Renal pelvis (tissue), 4 donors: Measurements from ENCODE around the gene NRL. TPM values are rescaled to one million over a fixed set of nuclear protein-coding genes. Genes with fewer than 3 reads are reported as not detected.

Source experiments
- DNase-seq: peaks from one replicate; pipeline ENCODE4 v3.0.0-alpha.2; 2013
- polyA plus RNA-seq, 3 donors: library from polyadenylated mRNA; unstranded; fragments of 120-200 nt; gene quantifications; one replicate each; pipeline ENCODE4 v1.2.1, GENCODE V29; 2013; ENCODE audit not compliant: insufficient read length in 3 of 3

Gene NRL
- polyA plus RNA-seq, 3 donors = 2.7 to 3.2 (median 2.9) TPM

DNA sequence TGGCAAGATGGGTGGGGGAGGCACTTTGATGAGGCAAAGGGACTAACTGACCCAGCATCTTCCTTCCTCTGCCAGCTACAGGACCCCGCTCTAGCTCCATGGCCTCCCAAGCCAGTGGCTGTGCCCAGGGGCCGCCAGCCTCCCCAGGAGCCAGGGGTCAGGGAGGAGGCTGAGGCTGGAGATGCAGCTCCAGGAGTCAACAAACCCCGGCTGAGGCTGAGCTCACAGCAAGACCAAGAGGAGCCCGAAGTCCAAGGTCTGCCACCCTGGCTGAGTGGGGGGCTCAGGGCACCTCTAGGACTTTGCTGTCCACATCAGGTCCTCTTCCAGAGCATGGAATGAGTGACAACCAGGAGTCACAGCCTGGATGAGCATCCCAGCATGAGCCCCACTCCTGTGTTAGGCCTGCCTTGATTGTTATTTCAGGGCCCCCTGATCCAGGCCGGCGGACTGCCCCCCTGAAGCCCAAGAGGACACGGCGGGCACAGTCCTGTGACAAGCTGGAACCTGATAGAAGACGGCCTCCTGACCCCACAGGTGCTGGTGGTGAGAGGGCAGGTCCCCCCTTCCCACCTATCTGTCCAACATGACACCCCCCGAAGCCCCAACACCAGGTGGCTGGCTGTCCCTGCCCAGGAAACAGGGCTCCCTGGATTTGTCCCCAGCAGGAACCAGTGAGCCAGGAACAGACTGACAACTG lies 45.9 kb downstream of the NRL start:
- DNase-seq = no peak

DNA sequence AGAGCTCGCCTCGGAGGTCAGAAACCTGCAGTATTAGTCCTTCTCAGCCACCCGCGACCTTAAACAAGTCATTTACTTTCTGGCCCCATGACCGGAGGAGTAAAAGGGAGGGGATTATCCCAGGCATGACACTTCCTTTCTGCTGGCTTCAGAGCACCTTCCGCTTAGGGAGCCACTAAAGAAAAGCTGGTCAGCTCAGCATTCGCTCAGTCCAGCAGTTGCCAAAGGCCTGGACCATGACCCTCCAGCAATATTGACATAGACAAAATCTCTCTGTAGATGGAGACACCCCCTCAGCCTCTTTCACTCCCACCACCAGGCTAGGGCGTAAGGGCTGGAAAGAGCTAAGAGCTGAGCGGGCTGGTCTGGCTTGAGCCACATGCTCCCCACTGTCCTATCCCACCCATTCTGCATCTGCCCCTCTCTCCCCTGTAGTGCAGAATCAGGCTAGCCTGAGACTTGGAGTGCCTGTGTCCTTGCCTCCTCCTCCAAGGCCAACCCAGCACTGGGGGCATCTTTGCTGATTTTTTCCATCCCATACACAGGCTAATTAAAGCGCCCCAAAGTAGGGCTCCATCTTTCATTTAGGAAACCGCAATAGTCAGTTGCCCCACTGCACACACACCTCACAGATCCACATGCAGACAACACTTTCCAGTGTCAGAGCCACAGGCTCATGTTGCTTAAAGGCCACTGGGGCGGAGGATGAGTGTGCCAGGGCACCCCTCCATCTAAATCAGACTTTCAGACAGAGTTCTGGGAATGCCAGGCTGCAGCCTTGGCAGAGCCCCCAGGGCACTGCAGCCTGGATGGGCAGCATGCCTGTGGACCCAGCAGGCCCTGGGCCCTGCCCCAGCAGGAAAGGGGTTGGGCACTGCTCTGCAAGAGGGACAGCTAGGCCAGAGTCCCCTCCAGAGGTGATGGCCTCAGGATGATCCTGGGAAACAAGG lies 47.3 kb downstream of the NRL start:
- DNase-seq = no peak

DNA sequence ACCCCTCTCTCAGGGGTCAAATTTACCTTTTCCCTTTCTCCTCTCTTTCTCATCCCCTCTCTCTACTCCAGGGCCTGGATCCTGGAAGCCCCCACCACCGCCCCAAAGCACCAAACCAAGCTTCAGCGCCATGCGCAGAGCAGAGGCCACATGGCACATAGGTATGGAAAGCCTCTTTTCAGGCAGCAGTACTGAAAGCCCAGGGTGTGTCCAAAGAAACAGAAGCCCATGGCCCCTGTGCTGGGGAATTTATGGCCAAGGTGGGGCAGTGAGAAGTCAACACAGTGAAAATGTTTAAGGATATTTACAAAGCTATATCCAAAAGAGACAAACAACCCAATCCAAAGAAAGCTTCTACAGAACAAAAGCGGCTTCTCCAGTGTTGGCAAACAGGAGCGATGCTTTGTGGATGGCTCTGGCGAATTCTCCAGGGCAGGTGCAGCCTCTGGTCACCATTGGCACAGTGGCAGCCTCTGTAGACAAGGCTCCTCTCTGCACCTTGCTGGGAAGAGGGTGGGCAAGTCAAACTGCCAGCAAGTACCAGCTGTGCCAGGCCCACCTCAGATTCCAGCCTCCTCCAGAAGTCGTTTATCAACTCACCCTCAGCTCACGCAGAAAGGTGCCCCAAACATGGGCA lies 48.1 kb downstream of the NRL start:
- no peak for DNase-seq

DNA sequence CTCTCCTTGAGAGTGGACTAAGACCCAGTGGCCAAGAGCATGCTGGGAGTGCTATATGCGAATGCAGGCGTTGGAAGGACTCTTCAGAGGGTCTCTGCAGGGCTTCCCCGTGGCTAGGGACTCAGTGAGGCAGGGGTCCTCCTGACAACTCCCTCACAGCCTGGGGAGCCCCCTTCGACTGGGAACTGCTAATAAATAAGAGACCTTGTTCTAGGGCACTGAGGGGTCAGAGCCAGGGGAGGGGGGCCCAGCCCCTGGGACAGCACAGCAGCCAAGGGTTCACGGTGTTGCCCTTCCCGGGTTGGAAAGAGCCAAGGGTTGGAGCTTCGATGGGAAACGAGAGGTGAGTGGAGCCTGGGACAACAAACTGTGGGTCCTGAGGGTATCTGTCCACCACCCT lies 49.3 kb downstream of the NRL start:
- no peak for DNase-seq

DNA sequence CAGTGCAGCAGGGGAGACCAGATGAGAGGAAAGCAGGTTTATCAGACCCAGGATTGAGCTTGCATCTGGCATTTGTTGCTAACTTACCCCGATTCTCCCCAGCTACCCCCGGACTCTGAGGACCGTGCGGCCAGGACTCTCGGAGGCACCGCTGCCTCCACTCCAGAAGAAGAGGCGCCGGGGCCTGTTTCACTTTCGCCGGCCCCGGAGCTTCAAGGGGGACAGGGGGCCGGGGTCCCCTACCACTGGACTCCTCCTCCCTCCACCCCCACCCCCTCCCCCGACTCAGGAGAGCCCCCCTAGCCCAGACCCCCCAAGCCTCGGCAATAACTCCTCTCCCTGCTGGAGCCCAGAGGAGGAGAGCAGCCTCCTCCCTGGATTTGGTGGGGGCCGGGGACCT lies 49.9 kb downstream of the NRL start:
- no peak for DNase-seq

DNA sequence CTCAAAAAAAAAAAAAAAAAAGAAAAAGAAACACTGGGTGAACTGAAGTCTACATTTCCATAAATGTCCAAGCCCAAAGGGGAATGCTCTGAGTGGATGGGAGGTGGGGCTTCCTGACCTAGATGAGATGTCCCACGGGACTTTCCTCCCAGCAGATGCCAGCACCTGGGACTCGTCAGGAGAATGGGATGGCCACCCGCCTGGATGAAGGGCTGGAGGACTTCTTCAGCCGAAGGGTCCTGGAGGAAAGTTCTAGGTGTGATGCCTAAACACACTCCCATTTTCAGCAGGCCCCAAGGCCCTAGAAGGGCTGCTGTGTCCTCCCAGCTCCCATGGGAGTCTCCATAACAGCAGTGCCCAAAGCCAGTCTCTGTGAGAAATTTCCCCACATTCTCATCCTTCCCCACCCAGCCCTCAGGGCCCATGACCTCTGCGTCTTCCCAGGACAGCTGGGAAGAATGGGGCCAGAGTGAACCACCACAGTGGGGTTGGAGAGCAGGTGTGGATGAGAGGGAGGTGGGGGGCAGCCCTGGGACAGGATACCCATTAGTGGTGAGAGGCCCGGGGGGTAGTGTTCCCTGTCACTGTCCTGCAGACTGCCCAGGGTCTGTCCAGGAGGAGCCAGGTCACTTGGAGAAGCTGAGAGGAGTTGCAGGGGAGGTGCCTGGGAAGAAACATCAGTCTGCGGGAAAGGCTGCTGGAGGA lies 50.5 kb downstream of the NRL start:
- no peak for DNase-seq

DNA sequence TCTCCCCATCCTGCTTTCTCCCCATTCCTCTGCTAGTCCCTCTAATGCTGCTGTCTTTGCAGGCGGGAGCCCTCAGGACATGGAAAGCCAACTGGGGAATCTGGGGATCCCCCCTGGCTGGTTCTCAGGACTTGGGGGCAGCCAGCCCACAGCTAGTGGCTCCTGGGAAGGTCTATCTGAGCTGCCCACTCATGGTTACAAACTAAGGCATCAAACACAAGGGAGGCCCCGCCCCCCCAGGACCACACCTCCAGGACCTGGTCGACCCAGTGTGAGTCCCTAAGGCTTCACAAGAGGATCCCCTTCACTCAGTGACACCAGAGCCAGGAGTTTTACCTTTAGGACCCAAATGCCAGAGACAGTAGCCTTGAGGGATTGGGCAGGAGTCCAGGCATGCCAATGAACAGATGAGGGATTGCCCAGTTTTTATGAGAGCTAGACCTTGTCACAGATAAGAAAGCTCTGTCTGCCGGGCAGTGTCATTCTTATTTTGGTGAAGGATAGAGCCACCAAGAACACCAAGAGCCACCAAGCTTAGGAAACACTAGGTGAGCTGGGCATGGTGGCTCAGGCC lies 51.4 kb downstream of the NRL start:
- no peak for DNase-seq

DNA sequence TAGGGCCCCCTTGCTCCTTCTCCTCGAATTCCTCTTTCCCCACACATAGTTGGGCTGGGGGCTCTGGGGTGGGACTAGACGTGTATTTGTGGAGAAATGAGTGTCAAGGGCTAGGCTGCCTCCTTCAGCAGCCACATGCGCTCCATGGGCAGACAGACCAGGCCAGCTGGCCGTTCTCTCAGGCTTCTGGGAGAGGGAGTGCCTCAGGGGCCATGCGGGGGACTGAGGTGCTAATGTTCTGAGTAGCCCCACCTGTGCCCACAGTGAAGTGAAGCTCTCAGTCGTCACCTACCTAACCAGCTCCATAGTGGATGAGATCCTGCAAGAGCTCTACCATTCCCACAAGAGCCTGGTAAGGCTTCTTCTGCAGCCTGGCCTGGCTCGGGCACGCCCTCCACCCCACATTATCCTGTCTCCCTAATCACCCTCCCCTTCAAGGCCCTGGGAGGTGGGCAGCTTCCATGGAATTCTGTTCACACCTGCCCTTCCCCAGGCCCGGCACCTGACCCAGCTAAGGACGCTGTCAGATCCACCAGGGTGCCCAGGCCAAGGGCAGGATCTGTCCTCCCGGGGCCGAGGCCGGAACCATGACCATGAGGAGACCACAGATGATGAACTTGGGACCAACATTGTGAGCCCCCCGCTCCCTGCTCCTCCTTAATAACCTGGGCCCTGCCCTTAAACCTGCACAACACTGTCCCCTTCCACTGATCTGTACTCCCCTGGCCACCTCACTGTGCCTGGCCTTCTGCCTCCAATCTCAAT lies 52.4 kb downstream of the NRL start:
- no peak for DNase-seq

DNA sequence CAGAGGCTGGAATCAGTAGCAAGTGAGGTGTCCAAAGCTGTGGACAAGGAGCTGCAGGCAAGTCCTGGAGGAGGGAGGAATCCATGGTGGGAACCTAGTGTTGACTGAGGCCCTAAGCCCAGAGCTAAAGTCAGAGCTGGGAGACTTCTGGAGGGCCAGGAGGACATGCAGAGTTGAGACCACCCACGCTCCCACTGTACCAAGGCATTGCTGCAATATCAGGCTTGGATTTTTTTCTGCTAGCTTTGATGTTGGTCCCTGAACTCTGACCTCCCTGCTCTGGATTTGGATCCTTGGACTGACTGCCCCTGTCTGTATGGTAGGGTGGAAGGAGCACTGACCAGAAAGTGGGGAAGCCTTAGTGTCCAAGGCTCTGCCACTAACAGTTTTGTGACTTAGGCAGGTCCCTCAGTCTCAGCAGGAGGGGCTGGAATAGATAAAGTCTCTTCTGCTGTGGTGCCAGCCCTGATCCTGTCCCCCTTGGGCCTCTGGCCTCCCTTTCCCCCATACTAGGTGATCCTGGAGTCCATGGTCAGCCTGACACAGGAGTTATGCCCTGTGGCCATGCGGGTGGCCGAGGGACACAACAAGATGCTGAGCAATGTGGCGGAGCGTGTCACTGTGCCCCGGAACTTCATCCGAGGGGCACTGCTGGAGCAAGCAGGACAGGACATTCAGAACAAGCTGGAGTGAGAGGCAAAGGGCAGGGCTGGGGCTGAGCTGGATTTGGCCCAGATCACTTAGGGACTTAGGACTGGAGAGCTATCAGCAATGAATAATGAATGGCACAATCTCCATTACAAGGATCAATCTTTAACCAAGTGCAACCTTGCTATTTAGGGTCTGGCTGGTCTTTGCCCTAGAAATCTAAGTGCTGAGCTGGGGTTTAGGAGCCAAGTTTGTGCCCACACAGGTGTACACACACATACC lies 53.5 kb downstream of the NRL start:
- DNase-seq = no peak

DNA sequence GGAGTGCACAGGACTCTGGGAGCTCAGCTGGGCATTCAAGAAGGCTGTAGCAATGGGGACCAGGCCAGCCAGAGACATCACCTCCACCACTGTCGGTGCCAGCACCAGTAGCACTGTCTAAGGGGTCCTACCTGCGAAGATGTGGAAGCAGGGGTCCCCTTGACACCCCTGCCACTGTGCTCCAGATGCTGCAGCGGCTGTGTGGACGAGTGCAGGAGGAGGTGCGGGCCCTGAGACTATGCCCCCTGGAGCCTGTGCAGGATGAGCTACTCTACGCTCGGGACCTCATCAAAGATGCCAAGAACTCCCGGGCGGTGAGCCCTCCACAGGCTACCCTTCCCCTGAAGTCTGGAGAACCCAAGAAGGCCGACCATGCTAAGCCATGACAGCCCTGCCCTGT lies 54.3 kb downstream of the NRL start:
- no peak for DNase-seq

DNA sequence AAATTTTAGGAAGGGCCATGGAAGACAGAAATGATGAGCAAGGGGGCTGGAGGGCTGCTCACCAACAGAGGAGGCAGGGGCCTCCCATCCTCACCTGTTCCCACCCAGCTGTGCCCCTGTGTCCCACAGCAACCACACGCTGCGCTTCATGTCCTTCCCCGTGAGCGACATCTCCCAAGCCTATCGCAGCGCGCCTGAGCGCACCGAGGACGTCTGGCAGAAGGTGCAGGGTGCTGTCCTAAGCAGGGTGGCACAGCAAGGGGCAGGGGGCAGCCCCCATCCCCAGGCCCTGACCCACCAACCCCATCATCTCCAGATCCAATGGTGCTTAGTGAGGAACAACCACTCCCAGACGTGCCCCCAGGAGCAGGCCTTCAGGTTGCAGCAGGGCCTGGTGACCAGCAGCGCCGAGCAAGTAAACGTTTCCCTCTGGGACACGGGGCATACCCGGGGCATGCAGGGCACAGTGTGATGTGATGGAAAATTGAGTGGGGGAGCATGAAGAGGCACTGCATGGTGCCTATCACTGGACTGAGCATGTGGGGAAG lies 54.8 kb downstream of the NRL start:
- DNase-seq = no peak

DNA sequence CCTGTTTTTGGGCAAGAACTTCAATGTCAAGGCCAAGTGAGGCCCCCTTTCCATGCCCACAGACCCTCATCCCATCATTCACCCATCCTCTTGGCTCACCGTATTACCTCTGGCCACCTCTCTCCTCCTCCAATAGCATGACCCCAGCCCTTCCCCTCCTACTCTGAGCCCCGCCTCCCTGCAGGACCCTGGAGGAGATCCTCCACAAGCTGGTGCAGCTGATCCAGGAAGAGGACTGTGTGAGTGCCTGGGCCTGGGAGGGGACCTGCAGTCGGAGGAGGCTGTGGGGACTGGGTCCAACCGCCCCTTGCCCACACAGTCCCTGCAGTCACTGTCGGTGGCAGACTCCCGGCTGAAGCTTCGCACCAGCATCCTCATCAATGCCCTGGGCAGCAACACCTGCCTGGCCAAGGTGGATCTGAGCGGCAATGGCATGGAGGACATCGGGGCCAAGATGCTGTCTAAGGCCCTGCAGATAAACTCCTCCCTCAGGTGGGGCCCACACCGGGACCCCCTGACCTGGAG lies 55.7 kb downstream of the NRL start:
- no peak for DNase-seq

DNA sequence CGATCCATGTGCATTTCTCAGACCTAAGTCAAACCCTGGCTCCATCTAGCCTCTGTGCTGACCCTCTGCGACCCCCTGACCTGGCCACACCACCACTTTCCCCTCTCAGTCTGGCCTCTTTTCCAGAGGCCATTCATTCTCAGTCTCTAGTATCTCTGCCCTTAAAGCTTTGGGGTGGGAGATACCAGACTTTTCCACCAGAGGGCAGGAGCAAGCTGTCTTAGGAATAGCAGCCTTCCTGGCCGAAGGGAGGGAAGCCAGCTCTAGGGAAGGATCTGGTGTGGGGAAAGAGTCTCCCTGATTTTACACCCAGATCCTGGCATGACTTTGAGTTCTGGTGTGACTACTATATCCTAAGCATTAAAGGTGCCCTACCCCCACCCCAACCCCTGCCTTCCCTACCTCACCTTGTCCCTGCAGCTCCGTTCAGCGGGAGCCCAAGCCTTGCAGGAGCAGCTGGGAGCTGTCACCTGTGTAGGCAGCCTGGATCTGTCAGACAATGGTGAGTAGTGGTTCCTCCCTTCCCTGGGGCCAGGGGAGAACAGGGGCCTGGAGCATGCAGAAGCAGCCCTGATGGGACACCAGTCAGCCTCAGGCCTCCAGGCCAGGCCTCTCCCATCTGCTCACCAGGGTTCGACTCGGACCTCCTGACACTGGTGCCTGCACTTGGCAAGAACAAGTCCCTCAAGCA lies 56.3 kb downstream of the NRL start:
- DNase-seq = peak; percentile 80

DNA sequence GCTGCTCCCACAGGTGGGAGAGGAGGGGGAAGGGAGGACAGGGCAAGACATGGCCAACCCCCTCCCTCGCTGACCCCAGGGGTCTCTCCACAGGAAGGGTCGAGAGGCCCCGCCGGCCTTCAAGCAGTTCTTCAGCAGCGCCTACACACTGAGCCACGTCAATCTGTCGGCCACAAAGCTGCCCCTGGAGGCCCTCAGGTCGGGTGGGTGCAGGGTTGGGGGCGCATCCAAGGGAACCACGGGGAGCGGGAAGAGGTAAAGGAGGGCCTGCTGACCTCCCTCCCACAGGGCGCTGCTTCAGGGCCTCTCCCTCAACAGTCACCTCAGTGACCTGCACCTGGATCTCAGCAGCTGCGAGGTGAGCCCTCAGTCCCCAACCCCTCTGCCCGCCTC lies 56.9 kb downstream of the NRL start:
- DNase-seq = no peak

DNA sequence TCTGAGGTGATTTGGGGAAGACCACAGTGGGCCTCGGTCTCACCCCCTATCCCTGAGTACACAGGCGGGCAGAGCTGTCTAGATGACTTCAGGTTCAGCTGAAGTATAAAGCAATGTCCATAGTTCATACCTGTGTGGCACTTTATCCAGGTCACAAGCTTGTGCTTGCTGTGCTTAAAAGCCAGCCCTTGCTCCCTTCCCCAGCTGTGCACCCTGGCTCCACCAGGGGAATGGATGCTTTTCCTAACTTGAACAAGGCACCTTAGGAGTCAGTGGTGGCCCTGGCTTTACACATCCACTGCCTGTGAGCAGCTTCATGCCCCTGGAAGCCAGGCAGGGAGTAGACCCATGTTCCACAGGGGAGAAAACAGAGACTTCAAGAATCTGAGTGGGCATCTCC lies 57.5 kb downstream of the NRL start:
- no peak for DNase-seq

DNA sequence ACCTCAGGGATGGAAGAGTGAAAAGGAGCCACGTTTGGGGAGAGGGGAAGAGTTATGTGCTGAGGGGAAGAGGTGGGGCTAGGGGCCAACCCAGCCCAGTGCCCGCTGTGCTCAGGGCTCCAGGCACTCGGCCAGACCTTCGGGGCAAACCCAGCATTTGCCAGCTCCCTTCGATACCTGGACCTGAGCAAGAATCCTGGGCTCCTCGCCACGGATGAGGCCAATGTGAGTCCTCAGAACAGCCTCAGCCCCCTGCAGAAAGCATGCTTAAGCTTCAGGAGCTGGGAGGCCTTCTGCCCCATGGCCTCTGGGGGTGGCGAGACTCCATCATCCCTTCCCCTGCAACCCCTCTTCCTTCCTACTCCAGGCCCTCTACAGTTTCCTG lies 58.0 kb downstream of the NRL start:
- DNase-seq = no peak

DNA sequence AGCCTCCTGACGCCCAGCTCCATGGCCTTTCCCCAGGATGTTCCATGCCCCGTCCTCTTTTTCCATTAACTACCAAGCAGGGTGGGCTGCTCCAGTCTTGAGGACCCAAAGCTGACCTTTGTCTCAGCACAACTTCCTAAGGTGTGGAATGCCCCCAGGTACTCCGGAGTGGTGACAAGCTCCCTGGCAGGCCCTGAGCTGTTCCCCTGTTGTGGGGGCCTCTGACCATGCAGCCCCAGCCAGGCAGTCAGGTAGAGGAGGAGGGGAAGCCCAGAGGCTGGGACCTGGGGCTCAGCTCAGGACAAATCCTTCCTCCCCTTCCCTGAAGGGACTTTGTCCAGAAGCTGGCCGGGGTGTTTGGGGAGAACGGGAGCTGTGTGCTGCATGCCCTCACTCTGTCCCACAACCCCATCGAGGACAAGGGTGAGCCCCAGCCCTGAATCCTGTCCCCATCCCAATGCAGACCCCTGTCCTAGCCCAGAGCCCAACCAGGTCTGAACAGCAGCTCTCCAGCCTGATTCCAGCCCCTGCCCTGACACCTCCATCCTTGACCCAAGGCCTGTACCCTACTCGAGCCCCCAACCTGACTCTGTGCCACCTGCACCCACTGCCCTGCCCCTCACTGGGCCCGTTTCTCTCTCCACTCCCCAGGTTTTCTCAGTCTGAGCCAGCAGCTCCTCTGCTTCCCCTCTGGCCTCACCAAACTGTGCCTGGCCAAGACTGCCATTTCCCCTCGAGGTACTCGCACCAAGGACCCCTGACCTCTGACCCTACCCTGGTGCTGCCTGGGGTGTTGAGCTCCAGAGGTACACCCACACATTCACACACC lies 58.6 kb downstream of the NRL start:
- no peak for DNase-seq

DNA sequence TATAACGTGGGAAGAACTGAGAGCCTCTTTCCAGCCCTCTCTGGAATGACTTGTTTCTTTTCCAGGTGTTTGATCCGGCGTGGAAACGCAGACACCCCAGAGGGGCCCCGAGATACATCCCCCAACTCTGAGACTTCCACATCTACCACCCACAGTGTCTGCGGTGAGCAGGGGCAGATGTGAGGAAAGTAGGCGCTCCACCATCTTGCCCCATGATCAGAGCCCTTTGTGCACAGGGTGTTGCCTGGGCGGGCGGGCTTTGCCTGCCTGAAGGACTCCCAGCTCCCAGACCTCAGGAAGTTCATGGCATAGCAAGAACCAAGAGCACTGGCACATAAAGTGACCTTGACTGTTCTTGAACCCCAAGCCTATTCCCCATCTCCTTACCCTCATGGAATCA lies 60.1 kb downstream of the NRL start:
- no peak for DNase-seq
